Breast epithelium (tissue), 4 donors: Measurements from ENCODE around the gene OTOG. TPM values are rescaled to one million over a fixed set of nuclear protein-coding genes. Genes with fewer than 3 reads are reported as not detected.

Experiments used
- DNase-seq, 2 donors: peaks; one replicate each; pipeline ENCODE4 v3.0.0-alpha.2; 2019; ENCODE audit warnings: low spot score in 2 of 2
- H3K27ac ChIP-seq, 2 donors: fragments of 200-600 bp; sonication (generic) in 1 of 2; one replicate each; pipeline ENCODE4 v1.5.1; 2016 to 2019; ENCODE audit warnings: mild to moderate bottlenecking in 1 of 2
- H3K27me3 ChIP-seq, 2 donors: fragments of 200-600 bp; sonication (generic) in 1 of 2; one replicate each; pipeline versions ENCODE4 v1.5.1 to v1.6.0; 2017 to 2019; ENCODE audit warnings: control low read depth in 1 of 2, mild to moderate bottlenecking in 1 of 2
- H3K36me3 ChIP-seq: fragments of 200-600 bp; one replicate; pipeline ENCODE4 v1.5.1; 2019
- H3K4me1 ChIP-seq, 2 donors: fragments of 200-600 bp; sonication (generic); one replicate each; pipeline ENCODE4 v1.5.1; 2016 to 2019; ENCODE audit warnings: control low read depth in 1 of 2
- H3K4me3 ChIP-seq, 3 donors: fragments of 200-600 bp; sonication (generic); 1 replicate in 2 of 3; 2 replicates in 1 of 3; pipeline ENCODE4 v1.5.1; 2016 to 2019; ENCODE audit warnings: mild to moderate bottlenecking in 3 of 3, moderate library complexity in 2 of 3
- H3K9me3 ChIP-seq, 2 donors: fragments of 200-600 bp; sonication (generic) in 1 of 2; one replicate each; pipeline ENCODE4 v1.5.1; 2016 to 2019; ENCODE audit warnings: control low read depth in 1 of 2
- CTCF ChIP-seq, 3 donors: fragments of 450-650 bp; IDR thresholded peaks; one replicate each; pipeline ENCODE4 v1.5.1; 2016 to 2017; ENCODE audit warnings: antibody characterized with exemption in 3 of 3, mild to moderate bottlenecking in 3 of 3, moderate library complexity in 3 of 3
- POLR2A ChIP-seq: fragments of 450-650 bp; IDR thresholded peaks from one replicate; pipeline ENCODE4 v1.6.1; 2016; ENCODE audit warnings: antibody characterized with exemption, mild to moderate bottlenecking, moderate library complexity
- POLR2AphosphoS5 ChIP-seq, 3 donors: sonication (generic); formaldehyde crosslinking; IDR thresholded peaks; one replicate each; pipeline ENCODE4 v1.6.1; 2017; ENCODE audit warnings: antibody characterized with exemption in 3 of 3
- intact Hi-C: fragments of 100-400 bp; cut with DNase I; formaldehyde crosslinking; loops from one replicate; pipeline ENCODE4 v1.15.1; 2023; ENCODE audit warnings: low total_unique reads
- total RNA-seq, 3 donors: library from RNA; depleted of rRNA; stranded (reverse); fragments of >200 nt; gene quantifications; one replicate each; pipeline ENCODE4 v1.1.0, GENCODE V29; 2016

Gene OTOG
- total RNA-seq, 3 donors from 2014 or later: not detected

- H3K4me1 ChIP-seq: no peaks in the 10 kb centered on the region
- DNase-seq: peak in 1 of 2 donors; percentile 24
- no peak overlapping the region for H3K4me3 ChIP-seq
- H3K27me3 ChIP-seq: peaks cover 0 to 5% of the 10 kb centered on the region in 2 donors
- no peaks in the 10 kb centered on the region for H3K9me3 ChIP-seq
- H3K36me3 ChIP-seq: no peaks in the 10 kb centered on the region
- intact Hi-C loops: no loop called here
- H3K27ac ChIP-seq: no peak overlapping the region
- TF ChIP-seq POLR2AphosphoS5 (IDR thresholded peaks at IDR 0.05) (no peak), POLR2A (no peak), CTCF (IDR thresholded peaks at IDR 0.05) (no peak)
Measured at GRCh38 chr11:17558916-17559315, 11.9 kb downstream of the OTOG start.

- DNase-seq: peak in 1 of 2 donors; percentile 22
- TF ChIP-seq POLR2A (no peak), CTCF (IDR thresholded peaks at IDR 0.05) (no peak), POLR2AphosphoS5 (IDR thresholded peaks at IDR 0.05) (no peak)
- Histone ChIP-seq H3K27ac (no peak overlapping the region), H3K4me1 (no peaks in the 10 kb centered on the region), H3K4me3 (no peak overlapping the region), H3K9me3 (no peaks in the 10 kb centered on the region), H3K27me3 (peaks cover 0 to 5% of the 10 kb centered on the region in 2 donors), H3K36me3 (no peaks in the 10 kb centered on the region)
- intact Hi-C loops: no loop called here
Measured at GRCh38 chr11:17559341-17560087, 12.5 kb downstream of the OTOG start.

GRCh38 chr11:17560281-17561110 is 13.4 kb downstream of the OTOG start:
- TF ChIP-seq CTCF (IDR thresholded peaks at IDR 0.05) (no peak), POLR2A (no peak), POLR2AphosphoS5 (IDR thresholded peaks at IDR 0.05) (no peak)
- intact Hi-C loops: no loop called here

GRCh38 chr11:17561111-17561415 is 14.0 kb downstream of the OTOG start:
- H3K36me3 ChIP-seq: no peaks in the 10 kb centered on the region
- no peaks in the 10 kb centered on the region for H3K9me3 ChIP-seq
- H3K27ac ChIP-seq: no peak overlapping the region
- peak in 1 of 2 donors; percentile 14 for DNase-seq
- no peak overlapping the region for H3K4me3 ChIP-seq
- TF ChIP-seq POLR2AphosphoS5 (IDR thresholded peaks at IDR 0.05) (no peak), CTCF (IDR thresholded peaks at IDR 0.05) (no peak), POLR2A (no peak)
- intact Hi-C loops: no loop called here
- H3K4me1 ChIP-seq: no peaks in the 10 kb centered on the region
- peaks cover 0 to 5% of the 10 kb centered on the region in 2 donors for H3K27me3 ChIP-seq

More at GRCh38 chr11:17560281-17561110, 13.4 kb downstream of the OTOG start:
- DNase-seq: peak in 1 of 2 donors; percentile 22
- no peak overlapping the region for H3K4me3 ChIP-seq
- H3K36me3 ChIP-seq: no peaks in the 10 kb centered on the region
- no peaks in the 10 kb centered on the region for H3K9me3 ChIP-seq
- no peaks in the 10 kb centered on the region for H3K4me1 ChIP-seq
- peaks cover 0 to 5% of the 10 kb centered on the region in 2 donors for H3K27me3 ChIP-seq
- no peak overlapping the region for H3K27ac ChIP-seq

GRCh38 chr11:17561526-17561925 is 14.5 kb downstream of the OTOG start:
- Histone ChIP-seq H3K27me3 (peaks cover 0 to 5% of the 10 kb centered on the region in 2 donors), H3K36me3 (no peaks in the 10 kb centered on the region), H3K4me3 (no peak overlapping the region), H3K9me3 (no peaks in the 10 kb centered on the region), H3K27ac (no peak overlapping the region), H3K4me1 (no peaks in the 10 kb centered on the region)
- TF ChIP-seq POLR2AphosphoS5 (IDR thresholded peaks at IDR 0.05) (no peak), POLR2A (no peak), CTCF (IDR thresholded peaks at IDR 0.05) (no peak)
- peak in 1 of 2 donors; percentile 37 for DNase-seq
- intact Hi-C loops: no loop called here
